ENCODE results near the gene PLEKHH2. TPM values are rescaled to one million over a fixed set of nuclear protein-coding genes. Genes with fewer than 3 reads are reported as not detected.
"Not testable (repeated sequence)": the region's sequence is repeated elsewhere in the genome, so short reads cannot be mapped to it uniquely, and the experiment has no call there.

Gene PLEKHH2
- total RNA-seq = 39.3 TPM

DNA sequence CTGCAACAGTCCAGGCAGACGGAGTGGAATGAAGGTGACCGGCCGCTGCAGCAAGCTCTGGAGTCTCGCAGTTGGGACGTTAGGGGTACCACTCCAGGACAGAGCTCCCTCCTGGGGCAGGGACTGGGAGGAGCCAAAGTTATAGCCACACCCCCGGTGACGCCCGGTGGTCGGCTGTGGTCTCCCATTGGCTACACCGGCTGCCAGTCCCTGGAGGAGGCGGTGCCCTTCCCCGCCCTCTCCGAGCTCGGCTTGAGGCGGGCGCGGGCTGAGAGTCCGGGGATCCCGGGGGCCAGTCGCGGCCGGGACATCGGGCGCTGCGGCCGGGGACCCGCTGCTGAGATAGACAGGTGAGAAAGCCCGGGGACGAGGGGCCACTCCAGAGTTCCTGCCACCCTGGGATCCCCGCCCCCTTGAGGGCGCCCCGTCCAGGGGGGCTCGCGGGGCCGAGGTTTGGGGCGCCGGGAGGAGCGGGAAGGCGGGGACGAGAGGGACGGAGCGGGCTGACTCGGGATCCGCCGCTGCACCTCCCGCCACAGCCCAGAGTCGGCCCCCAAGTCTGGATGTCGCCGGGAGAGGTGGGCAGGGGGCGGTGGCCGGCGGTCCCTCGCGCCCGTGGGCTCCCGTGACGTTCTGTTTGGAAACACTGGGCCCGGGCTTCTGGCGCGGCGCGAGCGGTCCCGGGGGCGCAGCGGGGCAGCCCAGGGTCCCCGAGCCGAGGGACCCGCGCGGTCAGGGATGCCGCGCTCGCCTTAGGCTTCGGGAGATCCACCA is at the start of gene PLEKHH2:
Gene PLEKHH2, plus strand, starts transcription at position 231 of the 774 bp plus-strand sequence. CDS start 7,414 bp downstream, outside the sequence.
- DNase-seq = peak; percentile 72

DNA sequence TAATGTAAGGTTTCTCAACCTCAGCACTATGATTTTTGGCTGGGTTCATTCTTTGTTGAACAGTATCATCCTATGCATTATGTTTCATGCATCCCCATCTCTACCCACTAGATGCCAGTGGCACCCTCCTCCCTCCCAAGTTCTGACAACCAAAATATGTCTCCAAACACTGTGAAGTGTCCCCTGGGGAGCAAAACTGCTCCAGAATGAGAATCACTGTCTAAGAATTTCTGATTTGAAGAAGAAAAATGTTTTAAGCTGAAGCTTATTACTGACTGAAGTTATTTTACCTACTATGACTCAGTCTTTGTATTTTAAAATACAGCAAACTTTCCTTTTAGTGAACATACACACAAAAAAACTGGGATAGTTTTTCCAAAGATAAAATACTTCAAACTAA is 44.6 kb upstream of the PLEKHH2 start:
- DNase-seq = no peak

DNA sequence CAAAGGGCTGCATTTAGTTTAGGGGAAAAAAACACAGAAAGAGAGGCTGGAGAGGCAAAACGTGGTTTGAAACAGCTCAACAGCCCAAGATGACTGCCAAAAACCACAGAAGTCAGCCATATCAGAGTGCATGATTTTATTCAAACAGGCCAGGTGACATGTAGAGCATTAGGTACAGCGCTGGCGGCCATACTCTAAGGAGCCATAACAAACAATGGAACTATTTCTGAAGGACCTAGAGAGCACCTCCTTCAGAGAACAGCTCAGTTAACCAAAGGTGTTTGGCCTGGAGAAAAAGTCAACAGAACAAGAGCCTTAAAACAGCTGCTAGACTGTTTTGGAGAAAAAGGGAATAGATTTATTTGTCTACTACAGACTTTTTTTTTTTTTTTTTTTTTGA is 43.8 kb upstream of the PLEKHH2 start:
- DNase-seq = no peak

DNA sequence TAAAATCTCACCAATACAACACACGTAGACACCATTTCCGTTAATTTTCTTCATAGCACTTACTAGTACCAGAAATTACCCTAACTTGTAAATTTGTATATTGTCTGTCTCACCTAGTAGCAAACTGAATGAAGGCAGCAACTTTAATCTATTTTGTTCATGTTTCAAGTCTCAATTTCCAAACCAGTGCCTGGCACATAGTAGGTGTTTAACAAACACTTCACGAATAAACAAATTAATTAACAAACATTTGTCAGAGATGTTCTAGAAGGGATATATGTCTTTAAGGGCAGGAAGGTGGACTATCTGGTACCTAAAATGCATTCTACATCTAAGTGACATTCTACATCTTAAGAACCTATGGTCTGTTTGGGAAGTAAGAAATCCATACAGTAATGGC is 42.2 kb upstream of the PLEKHH2 start:
- DNase-seq = no peak

DNA sequence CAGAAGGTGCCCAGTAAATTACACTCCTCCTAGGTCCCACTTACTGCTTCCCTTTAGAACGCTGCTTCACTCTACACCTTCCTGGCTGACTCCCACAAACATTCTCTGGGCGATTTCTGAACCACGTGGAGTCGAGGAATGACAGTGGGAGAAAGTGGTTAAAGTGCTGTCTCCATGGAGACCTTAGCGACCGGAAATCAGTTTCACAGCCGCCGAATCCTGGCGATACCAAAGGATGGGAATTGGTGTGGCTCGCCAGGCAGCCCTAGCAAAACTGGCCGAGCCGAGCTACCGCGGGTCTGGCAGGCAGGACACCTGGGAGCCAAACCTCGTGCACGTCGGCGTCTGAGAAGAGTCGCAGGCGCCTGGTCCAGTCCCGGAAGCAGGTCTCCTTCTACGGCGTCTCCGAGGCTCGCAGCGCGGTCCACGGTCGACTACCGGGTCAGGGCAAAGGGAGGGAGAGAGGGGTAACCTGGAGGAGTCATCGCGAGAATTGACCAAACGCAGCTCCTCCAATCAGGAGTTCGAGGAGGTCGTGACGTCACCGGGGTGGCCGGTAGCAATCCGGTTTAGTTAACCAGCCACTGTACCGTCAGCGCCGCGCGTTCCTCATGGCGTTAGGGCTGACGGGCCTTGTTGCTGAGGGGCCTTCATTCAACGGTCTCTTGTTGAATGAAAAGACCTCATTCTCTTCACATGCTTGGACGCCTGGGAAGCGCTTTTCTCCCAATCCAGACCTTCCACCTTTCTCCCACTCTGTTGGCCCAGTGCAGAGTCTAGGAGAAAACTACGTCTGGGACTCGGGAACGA is 41.3 kb upstream of the PLEKHH2 start, which contains the start of gene THADA:
Gene THADA, minus strand, starts transcription at position 436 of the 810 bp plus-strand sequence. CDS start 3,646 bp downstream, outside the sequence.
- peak; percentile 98 for DNase-seq

DNA sequence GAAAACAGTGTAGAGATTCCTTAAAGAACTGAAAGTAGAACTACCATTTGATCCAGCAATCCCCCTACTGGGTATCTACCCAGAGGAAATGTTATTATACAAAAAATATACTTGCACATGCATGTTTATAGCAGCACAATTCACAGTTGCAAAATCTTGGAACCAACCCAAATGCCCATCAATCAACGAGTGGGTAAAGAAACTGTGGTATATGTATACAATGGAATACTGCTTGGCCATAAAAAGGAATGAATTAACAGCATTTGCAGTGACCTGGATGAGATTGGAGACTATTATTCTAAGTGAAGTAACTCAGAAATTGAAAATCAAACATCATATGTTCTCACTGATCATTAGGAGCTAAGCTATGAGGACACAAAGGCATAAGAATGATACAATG is 36.5 kb upstream of the PLEKHH2 start:
- DNase-seq = not testable (repeated sequence)

DNA sequence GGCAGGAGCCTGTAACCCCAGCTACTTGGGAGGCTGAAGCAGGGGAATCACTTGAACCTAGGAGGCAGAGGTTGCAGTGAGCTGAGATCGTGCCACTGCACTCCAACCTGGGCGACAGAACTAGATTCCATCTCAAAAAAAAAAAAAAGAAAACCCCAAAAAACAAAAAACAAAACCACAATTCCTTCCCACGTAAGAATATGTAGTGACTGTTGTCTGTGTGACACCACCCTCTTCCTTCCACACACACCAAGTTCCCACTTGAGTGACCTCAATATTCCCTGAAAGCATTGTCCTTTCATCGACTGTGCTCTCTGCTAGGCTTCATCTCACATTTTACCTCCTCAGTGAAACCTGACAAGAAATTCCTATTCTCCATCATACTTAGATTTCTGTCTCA is 32.4 kb upstream of the PLEKHH2 start:
- DNase-seq = no peak

DNA sequence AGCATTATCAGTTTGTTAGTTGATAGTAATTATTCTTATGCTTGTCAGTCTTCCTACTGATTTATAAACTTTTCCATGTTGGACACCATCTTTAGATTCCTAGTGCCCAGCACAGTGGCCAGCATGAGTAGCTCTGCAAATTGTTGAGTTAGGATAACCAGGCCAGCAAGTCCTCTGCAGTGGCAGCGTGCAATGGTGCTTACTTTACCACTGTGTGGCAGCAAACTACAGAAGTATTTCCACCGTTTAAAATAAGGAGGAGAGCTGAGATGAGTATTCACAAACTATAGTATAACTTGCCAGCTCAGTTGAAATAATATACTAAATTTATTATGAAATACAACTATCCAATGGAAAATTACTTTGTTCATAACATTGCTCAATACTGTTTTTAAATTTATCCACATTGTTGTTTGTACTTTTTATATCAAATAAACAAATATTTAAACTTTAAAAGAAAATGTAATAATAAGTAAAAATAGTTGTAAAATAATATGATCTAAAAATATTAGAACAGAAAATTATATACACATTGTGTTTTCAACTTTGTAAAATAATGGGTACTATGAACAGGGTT is 31.9 kb upstream of the PLEKHH2 start:
- peak; percentile 17 for DNase-seq

DNA sequence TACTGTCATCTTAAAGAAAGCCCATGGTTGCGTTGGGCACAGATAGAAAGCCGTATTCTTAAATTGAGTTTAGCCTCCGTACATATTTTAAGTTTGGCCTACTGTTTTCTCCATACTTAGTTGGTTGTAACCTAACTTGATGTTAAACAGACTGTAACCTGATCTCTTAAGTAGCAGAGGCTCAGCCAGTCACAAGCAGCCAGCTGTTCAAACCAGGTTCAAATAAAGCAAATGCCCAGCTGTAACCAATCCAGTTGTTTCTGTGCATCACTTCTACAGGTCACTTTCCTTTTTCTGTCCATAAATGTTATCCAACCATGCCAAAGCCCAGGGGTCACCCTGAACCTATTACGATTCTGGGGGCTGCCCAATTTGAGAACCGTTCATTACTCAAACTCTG is 31.2 kb upstream of the PLEKHH2 start:
- no peak for DNase-seq

DNA sequence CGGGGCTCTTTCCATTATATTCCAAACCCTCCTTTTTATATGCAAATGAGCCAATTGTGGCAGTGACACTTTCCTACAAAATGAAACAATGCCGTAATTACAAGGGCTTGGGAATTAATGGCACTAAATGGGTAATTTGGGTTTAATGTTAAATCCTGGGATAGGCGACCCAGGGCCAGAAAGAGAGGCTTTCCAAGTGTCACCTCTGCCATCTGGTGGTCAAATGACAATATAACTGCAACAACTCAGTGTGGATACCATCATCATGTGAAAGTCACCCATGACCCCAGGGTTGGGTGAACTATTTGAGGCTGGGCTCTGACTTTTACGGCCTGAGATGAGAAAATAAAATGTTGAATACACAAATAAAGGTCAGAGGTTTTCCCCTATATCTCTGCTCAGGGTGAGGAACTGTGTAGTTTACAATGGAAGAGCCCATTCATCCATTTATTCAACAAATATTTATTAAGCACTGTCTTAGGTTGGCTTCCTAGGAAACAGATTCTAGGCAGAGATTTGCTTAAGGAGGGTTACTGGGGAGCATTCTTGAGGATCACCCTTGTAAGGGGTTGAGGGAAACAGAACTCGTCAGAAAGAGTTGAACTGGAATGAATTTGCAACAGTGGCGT is 27.7 kb upstream of the PLEKHH2 start:
- peak; percentile 29 for DNase-seq

DNA sequence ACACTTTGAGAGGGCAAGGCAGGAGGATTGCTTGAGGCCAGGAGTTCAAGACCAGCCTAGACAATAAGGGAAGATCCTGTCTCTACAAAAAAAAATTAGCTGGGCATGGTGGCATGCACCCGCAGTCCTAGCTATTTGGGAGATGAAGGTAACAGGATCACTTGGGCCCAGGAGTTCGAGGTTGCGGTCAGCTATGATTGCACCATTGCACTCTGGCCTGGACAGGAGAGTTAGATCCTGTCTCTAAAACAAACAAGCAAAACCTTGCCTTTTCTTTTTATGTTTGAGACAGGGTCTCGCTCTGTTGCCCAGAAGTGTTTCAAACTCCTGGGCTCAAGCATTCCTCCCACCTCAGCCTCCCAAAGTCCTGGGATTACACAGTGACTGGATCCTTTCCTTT is 26.7 kb upstream of the PLEKHH2 start:
- DNase-seq = no peak

DNA sequence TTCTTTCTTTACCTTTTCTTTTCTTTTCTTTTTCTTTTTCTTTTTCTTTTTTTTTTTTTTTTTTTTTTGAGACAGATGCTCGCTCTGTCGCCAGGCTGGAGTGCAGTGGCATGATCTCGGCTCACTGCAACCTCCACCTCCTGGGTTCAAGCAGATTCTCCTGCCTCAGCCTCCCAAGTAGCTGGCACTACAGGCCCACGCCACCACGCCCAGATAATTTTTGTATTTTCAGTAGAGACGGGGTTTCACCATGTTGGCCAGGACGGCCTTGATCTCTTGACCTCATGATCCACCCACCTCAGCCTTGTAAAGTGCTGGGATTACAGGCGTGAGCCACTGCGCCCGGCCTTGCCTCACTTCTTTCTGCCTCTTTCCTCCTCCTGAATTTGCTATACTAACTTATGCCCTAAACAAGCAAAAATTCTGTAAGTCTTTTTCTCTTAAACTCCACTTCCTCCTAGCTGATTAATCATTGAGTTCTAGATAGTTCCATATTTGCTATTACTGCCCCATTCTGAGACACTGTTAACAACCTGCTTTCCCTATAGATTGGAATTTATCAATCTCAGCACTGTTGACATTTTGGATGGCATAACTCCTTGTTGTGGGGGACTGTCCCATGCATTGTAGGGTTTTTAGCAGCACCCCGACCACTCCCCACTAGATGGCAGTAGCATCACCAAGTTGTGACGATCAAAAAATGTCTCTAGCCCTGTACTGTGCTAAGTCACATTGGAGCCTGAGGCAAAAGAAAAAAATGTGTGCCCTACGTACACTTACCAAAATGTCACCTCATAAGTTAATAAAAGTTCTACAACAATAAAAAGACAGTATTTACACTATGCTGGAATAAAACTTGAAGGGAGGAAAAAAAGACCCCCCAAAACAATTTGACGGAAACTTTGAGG is 24.8 kb upstream of the PLEKHH2 start:
- DNase-seq = peak; percentile 85

DNA sequence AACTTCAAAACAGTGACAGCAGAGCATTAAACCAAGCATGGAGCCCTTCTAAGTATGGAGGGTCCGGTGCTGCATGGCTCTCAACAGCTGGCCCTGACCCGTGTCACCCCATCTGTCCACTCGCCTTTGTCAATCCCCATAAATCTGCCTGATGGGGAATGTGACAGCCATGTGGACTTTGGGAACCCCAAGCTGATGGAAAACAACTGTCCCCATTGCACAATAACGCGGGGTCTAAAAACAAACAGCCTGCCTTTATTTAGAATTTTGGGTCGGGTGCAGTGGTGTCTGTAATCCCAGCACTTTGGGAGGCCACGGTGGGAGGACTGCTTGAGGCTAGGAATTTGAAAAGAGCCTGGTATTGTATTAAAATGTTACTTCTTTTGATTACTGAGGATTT is 24.1 kb upstream of the PLEKHH2 start:
- peak; percentile 4 for DNase-seq

DNA sequence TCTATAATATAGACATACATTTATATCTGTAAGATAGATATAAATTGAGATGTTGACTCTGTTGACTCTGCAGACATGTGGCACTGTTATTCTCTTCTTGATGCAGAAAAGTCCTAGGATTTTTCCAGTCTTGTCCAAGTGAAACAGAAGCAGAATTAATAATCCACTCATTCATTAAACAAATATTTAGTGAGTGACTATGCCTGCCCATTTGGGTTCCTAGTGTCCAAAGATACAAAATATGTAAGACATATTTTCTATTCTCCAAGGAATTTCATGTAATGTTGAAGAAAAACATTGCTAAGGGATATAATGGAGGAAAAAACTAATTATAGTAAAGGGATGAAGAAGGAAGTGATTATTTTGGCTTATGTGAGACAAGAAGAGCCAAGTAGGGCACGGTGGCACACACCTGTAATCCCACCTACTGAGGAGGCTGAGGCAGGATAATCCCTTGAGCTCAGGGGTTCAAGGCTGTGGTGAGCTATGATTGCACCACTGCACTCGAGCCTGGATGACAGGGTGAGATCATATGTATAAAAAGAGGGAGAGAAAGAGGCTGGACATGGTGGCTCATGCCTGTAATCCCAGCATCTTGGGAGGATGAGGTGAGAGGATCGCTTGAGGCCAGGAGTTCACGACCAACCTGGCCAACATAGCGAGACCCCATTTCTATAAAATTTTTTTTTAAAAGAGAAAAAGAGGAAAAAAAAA is 19.9 kb upstream of the PLEKHH2 start:
- no peak for DNase-seq

DNA sequence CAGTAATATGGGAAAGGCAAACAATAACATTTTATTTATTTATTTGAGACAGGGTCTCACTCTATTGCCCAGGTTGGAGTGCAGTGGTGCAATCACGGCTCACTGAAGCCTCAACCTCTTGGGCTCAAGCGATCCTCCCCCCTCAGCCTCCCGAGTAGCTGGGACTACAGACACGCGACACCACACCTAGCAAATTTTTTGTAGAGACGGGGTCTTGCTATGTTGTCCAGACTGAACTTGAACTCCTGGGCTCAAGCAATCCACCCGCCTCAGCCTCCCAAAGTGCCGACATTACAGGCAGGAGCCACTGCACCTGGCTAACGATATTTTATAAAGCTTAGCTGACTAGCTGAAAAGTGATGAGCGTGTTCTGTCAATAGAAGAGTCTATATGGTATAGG is 17.5 kb upstream of the PLEKHH2 start:
- DNase-seq = no peak

DNA sequence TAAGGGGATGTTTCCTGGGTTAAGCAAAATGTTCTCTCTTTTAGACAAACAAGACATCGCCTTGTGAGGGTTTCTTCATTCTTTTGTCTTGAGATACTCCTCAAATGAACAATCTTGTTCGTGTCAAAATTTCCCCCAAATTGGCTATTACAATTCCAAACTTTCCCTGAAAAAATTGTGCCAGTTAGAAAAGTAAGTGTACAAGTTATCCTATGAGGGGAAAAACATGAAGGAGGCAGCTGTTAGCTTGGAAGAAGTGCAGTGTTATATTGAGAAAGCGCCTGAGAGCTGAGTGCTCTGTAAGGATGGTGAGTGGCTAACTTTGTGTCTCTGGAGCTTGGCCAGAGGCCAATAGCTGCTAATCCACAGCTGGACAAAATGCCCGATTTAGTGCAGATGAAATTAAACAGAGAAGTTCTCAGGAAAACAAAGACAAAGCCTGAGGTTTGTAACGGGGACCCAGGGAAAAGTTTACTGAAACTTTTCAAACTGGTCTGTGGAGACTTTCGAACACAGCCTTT is 14.1 kb upstream of the PLEKHH2 start:
- no peak for DNase-seq

DNA sequence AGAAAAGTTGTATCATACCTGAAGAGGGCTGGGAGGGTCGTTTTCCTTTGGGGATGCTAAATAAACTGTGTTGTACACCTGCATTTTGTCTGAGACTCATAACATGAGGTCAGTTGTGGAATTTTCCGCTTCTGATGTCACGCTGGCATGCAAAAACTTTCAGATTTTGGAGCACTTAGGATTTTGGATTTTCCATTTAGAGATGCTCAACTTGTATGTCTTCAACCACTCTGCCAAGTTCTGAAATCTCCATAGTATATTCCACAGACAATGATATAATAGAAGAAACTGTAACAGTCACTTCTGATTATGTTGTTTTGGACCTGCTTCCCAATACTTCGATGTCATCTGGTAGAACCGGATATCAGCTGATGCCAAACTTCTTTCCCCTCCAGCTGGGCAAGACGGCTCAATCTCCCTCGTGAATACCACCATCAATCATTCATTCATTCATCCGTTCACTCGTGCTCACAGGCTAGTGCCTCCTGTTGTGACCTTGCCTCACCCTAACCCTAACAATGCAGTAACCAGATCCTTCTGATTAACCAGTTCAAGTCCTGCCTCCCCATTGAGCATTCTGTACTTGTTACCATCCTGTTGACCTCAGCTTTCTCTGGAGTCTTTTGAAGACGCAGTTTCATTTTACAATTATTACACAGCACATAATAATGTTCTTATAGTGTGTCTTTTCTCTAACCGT is 5.3 kb upstream of the PLEKHH2 start:
- peak; percentile 15 for DNase-seq

DNA sequence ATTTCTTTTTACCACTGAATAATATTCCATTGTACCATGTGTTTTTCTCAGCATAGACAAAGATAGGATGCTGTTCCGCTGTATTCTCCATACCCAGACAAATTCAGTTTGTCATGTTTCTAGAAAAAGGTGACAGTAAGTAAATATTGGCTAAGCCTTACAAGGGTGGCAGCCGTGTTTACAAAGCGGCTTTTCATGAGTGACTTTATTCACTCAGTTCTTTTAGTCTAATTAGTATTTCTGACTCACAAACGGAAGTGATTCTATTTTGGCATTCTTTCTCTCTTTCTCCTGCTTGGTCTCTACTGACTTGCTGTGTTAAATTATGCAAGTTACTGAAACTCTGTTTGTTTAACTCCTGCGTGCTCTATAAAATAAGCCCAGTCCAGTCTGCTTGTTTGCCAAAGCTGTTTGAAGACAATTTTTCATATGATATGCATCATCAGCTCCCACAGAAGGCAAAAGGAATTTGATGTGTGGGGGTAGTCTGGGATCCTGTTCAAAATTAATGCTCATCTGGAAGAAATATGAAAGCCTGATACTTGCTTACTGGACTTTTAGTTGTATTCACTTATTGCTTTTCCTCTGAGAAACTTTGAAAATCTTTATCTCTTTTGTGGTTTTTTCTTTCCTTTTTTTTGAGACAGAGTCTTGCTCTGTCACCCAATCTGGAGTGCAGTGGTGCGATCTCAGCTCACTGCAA is 2.3 kb upstream of the PLEKHH2 start:
- DNase-seq = peak; percentile 85

DNA sequence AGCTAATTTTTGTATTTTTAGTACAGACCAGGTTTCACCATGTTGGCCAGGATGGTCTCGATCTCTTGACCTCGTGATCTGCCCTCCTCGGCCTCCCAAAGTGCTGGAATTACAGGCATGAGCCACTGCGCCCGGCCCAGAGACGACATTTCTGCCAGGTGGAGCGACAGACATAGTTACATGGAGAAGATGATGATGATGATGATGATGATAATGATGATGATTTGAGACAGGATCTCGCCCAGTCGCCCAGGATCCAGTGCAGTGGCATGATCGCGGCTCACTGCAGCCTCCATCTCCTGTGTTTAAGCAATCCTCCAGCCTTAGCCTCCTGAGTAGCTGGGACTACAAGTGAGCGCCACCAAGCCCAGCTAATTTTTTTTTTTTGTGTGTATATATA is 907 bp upstream of the PLEKHH2 start:
- DNase-seq = not testable (repeated sequence)
